OCI-M1 (cell line): Measurements from ENCODE around the gene DOHH.

Experiments
- DNase-seq: peaks from one replicate; lab custom pipeline; 2025; lab: John Stamatoyannopoulos, UW

The DOHH gene

DNA sequence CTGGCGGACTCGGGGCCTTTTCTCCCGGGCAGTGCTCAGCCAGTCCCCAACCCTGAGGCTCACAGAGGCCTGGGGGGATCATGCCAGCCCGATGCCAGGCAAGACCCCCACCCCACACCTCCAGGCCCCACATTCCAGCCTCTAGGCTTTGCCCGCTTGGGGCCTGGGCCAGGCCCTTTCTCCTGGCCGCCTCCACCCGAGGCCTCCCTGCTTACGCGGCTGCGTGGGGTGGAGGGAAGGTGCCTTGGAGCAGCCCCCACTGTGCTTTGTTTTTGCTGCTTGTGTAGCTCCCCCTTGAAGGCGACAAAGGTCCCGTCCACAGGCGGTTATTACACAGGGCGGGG, 58.5 kb downstream of the DOHH start:
- DNase-seq: no peak

DNA sequence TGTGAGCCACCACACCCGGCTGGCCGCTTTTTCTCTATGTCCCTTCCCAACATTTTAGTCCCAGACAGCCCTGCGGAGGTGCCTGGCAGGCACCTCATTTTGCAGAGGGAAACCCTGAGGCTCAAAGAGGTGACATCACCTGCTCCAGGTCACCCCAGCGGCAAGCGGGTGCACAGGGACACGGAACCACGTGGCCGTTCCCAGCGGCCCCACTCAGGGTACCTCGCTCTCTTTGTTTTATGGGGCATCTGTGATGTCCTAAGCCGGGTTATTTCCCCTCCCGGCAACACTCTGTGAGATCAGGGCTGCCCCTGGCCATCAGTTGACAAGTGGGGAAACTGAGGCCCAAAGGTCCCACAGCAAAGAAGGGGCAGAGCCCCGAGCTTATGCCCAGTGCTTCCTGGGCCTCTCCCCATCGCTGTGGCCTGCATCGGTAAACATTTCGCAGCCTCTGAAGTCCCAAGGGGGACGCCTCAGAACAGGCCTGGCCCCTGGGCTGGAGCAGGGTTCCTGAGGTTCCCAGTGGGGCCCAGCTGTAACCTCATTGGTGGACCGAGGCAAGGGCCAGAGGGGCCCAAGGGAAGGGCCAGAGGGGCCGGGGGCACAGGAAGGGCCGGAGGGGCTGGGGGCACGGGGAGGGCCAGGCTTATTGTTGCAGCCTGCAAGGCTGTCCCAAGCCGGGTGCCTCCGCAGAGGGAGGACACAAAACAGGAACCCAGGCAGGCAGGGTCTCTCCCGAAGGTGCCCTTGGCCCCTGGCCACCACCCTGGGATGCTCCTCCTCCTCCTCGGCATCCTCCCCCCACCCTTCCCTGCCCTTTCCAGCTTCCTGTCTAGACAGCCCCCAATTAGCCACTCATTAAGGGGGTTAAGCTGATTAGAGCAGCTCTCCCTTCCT, 59.1 kb downstream of the DOHH start:
- DNase-seq: no peak
